Smooth muscle cell (in vitro differentiated cells): Measurements from ENCODE around the gene RAD18. TPM values are rescaled to one million over a fixed set of nuclear protein-coding genes. Genes with fewer than 3 reads are reported as not detected.

Source experiments
- DNase-seq: peaks from one replicate; lab custom pipeline; 2025; ENCODE audit not compliant: unreplicated experiment; lab: John Stamatoyannopoulos, UW
- H2AFZ ChIP-seq: fragments of 200-600 bp; sonication (generic); 2 replicates; pipeline ENCODE4 v1.6.0; 2016; ENCODE audit warnings: antibody characterized with exemption, low read depth, mild to moderate bottlenecking
- H3F3A ChIP-seq: fragments of 200-600 bp; sonication (generic); 2 replicates; pipeline ENCODE4 v1.6.0; 2017; ENCODE audit warnings: antibody characterized with exemption, low read depth
- H3K27ac ChIP-seq: fragments of 200-600 bp; sonication (generic); 2 replicates; pipeline ENCODE4 v1.5.1; 2016; ENCODE audit warnings: low read depth, mild to moderate bottlenecking
- H3K27me3 ChIP-seq: fragments of 200-600 bp; sonication (generic); 2 replicates; pipeline ENCODE4 v1.6.1; 2016; ENCODE audit warnings: low read depth, mild to moderate bottlenecking
- H3K36me3 ChIP-seq: fragments of 200-600 bp; sonication (generic); 2 replicates; pipeline ENCODE4 v1.5.1; 2016; ENCODE audit warnings: low read depth
- H3K4me1 ChIP-seq: fragments of 200-600 bp; sonication (generic); 2 replicates; pipeline ENCODE4 v1.5.1; 2016; ENCODE audit warnings: low read depth
- H3K4me2 ChIP-seq: fragments of 200-600 bp; sonication (generic); 2 replicates; pipeline ENCODE4 v1.6.0; 2016; ENCODE audit warnings: mild to moderate bottlenecking
- H3K4me3 ChIP-seq: fragments of 200-600 bp; sonication (generic); 2 replicates; pipeline ENCODE4 v1.5.1; 2016; ENCODE audit warnings: mild to moderate bottlenecking
- H3K79me2 ChIP-seq: fragments of 200-600 bp; sonication (generic); 2 replicates; pipeline ENCODE4 v1.6.0; 2016; ENCODE audit warnings: low read depth, mild to moderate bottlenecking
- H3K9ac ChIP-seq: fragments of 200-600 bp; sonication (generic); 2 replicates; pipeline ENCODE4 v1.6.0; 2016; ENCODE audit warnings: low read depth
- H3K9me3 ChIP-seq: fragments of 200-600 bp; sonication (generic); replicated peaks from 2 replicates; pipeline ENCODE4 v1.5.1; 2016; ENCODE audit warnings: low read depth
- H4K20me1 ChIP-seq: fragments of 200-600 bp; sonication (generic); 2 replicates; pipeline ENCODE4 v1.6.0; 2016; ENCODE audit warnings: low read depth
- CTCF ChIP-seq: fragments of 200-600 bp; sonication (generic); IDR thresholded peaks from 2 replicates; pipeline ENCODE4 v1.5.1; 2017; ENCODE audit warnings: borderline replicate concordance, mild to moderate bottlenecking, antibody characterized with exemption; ENCODE audit not compliant: insufficient read depth, poor library complexity, severe bottlenecking
- WGBS: methylation state at CpG from one replicate; pipeline ENCODE4 v1.1.7; 2016; ENCODE audit warnings: low lambda C conversion rate; 5-methylcytosine and 5-hydroxymethylcytosine counted together
- polyA plus RNA-seq: library from polyadenylated mRNA; unstranded; fragments of >200 nt; fragmentation: Nextera tagmentation; extraction: Ambion mirVana; gene quantifications from 2 replicates; pipeline ENCODE4 v1.2.1, GENCODE V29; 2016
- total RNA-seq: library from RNA; depleted of rRNA; stranded (reverse); fragments of >200 nt; gene quantifications from 2 replicates; pipeline ENCODE4 v1.2.3, GENCODE V29; 2014

Gene RAD18
- total and polyA plus RNA-seq, 2 experiments from 2014 or later = 8.9 to 16.0 TPM

- TF ChIP-seq CTCF = no peak
- no peak overlapping the region for H3K27ac ChIP-seq
- WGBS = 84% methylated on average over 5 of the region's 5 CpGs
- peaks cover 6% of the 10 kb centered on the region for H3F3A ChIP-seq
- H3K27me3 ChIP-seq = no peaks in the 10 kb centered on the region
- no peaks in the 10 kb centered on the region for H3K9me3 ChIP-seq
- H3K4me1 ChIP-seq = peaks cover 10% of the 10 kb centered on the region
- H3K4me3 ChIP-seq = no peak overlapping the region
- H3K36me3 ChIP-seq = no peaks in the 10 kb centered on the region
- no peaks in the 10 kb centered on the region for H4K20me1 ChIP-seq
- peak overlapping the region; percentile 42 for H3K4me2 ChIP-seq
- H3K79me2 ChIP-seq = no peaks in the 10 kb centered on the region
- H3K9ac ChIP-seq = no peak overlapping the region
- H2AFZ ChIP-seq = no peak overlapping the region
- DNase-seq = no peak
Observed at GRCh38 chr3:8853081-8853480, 110.2 kb downstream of the RAD18 start.

- Histone ChIP-seq H3K27ac (no peak overlapping the region), H3K79me2 (no peaks in the 10 kb centered on the region), H3K9me3 (no peaks in the 10 kb centered on the region), H3K9ac (no peak overlapping the region), H3K4me3 (no peak overlapping the region), H3K4me1 (peaks cover 10% of the 10 kb centered on the region), H3F3A (peaks cover 6% of the 10 kb centered on the region), H3K4me2 (peak overlapping the region; percentile 42), H2AFZ (no peak overlapping the region), H3K27me3 (no peaks in the 10 kb centered on the region), H4K20me1 (no peaks in the 10 kb centered on the region), H3K36me3 (no peaks in the 10 kb centered on the region)
- DNase-seq = no peak
- 68% methylated on average over 5 of the region's 5 CpGs for WGBS
- no peak for TF ChIP-seq CTCF
Observed at GRCh38 chr3:8852511-8852910, 110.8 kb downstream of the RAD18 start.

- 1% methylated on average over 4 of the region's 4 CpGs for WGBS
Observed at GRCh38 chr3:8851703-8852102, 111.6 kb downstream of the RAD18 start.

More at GRCh38 chr3:8851703-8852102, 111.6 kb downstream of the RAD18 start:
- Histone ChIP-seq H3K4me1 (peaks cover 10% of the 10 kb centered on the region), H2AFZ (no peak overlapping the region), H3K79me2 (no peaks in the 10 kb centered on the region), H3K27me3 (no peaks in the 10 kb centered on the region), H3K4me3 (no peak overlapping the region), H3K36me3 (no peaks in the 10 kb centered on the region), H4K20me1 (no peaks in the 10 kb centered on the region), H3K9ac (no peak overlapping the region), H3K4me2 (peak overlapping the region; percentile 42), H3F3A (peaks cover 6% of the 10 kb centered on the region), H3K27ac (peak overlapping the region; percentile 68), H3K9me3 (no peaks in the 10 kb centered on the region)
- no peak for DNase-seq
- TF ChIP-seq CTCF = no peak
